D721Med (cell line): ENCODE data around the gene CCND3.

Experiments
- DNase-seq: peaks from one replicate; pipeline ENCODE4 v3.0.0; 2011; ENCODE audit warnings: low spot score; ENCODE audit not compliant: insufficient read length
- FAIRE-seq: peaks from 2 replicates; lab custom pipeline; 2011; peaks lifted over from hg19 to GRCh38; lab: Jason Lieb, UNC
- TF ChIP-seq, protein P1 (sequence below): IDR thresholded peaks from 2 replicates; pipeline ENCODE4 v1.5.1; 2012; ENCODE audit warnings: mild to moderate bottlenecking, control low read depth; ENCODE audit not compliant: insufficient read depth; ENCODE audit errors: missing control alignments

Gene CCND3

DNA sequence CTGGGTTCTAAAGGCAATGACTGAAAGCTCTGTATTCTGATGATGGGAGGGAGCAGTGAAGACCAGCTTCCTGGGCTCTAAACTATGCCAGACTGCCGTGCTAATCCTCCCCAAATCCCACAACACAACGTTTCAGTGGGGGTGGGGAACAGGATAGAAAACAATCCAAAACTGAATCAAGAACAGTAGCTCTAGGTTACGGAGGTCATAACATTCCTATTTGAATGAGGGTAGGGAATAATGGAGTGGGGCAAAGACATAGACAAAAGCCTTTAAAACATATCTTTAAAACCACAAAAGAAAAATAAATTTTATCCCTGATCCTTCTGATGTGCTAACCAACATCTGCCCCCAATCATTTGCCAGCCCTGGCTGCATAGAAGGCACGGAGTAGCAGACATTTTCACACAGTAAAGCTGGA lies 54.3 kb downstream of the CCND3 start:
- FAIRE-seq, result no peak
- DNase-seq, result no peak

DNA sequence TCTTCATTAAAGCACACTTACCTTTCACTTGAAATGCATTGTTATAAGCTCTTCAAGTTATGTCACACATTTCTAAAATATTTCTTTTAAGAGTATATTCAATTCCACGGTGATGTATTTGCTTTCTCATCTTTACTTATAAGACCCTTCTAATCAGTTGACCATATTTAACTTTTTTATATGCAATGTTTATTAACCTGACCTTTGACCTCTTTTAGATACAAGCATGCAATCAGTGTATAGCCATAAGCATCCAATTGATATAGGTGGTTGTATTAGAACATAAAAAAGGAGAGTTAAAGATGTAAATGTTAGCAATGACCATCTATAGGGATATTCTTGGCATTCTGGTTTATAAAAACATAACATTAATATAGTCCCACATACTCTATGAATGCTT lies 55.7 kb downstream of the CCND3 start:
- TF ChIP-seq, protein P1, sequence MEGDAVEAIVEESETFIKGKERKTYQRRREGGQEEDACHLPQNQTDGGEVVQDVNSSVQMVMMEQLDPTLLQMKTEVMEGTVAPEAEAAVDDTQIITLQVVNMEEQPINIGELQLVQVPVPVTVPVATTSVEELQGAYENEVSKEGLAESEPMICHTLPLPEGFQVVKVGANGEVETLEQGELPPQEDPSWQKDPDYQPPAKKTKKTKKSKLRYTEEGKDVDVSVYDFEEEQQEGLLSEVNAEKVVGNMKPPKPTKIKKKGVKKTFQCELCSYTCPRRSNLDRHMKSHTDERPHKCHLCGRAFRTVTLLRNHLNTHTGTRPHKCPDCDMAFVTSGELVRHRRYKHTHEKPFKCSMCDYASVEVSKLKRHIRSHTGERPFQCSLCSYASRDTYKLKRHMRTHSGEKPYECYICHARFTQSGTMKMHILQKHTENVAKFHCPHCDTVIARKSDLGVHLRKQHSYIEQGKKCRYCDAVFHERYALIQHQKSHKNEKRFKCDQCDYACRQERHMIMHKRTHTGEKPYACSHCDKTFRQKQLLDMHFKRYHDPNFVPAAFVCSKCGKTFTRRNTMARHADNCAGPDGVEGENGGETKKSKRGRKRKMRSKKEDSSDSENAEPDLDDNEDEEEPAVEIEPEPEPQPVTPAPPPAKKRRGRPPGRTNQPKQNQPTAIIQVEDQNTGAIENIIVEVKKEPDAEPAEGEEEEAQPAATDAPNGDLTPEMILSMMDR, result no peak
- FAIRE-seq (no peak), DNase-seq (no peak)

More for the DNA sequence above, 54.3 kb downstream of the CCND3 start:
- TF ChIP-seq, protein P1, result no peak

DNA sequence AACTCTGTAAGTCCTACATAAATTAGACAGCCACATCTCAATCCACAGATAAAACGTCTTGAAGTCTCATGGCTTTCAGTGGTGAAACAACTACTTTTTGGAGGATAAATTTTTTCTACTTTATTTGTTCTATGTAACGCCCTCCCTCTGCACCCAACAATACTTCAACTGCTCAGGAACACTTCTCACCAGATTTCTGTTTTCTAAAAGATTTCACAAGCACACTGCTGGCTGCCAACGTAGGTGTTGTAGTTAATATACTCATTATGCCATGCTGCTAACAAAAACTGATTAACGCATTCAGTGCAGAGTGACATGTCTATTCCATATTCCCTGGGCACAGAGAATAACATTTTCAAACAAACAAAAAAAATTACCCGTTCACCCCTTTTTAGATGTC lies 56.7 kb downstream of the CCND3 start:
- TF ChIP-seq, protein P1, result no peak

More for the DNA sequence above, 56.7 kb downstream of the CCND3 start:
- DNase-seq (no peak), FAIRE-seq (no peak)
